LNCAP (cell line): ENCODE measurements around the gene ACAD10.

ENCODE experiments used
- TF ChIP-seq, protein P1 (sequence below): fragments of 450-650 bp; IDR thresholded peaks from 2 replicates; pipeline ENCODE4 v1.5.1; 2017; ENCODE audit warnings: mild to moderate bottlenecking

ACAD10 gene

DNA sequence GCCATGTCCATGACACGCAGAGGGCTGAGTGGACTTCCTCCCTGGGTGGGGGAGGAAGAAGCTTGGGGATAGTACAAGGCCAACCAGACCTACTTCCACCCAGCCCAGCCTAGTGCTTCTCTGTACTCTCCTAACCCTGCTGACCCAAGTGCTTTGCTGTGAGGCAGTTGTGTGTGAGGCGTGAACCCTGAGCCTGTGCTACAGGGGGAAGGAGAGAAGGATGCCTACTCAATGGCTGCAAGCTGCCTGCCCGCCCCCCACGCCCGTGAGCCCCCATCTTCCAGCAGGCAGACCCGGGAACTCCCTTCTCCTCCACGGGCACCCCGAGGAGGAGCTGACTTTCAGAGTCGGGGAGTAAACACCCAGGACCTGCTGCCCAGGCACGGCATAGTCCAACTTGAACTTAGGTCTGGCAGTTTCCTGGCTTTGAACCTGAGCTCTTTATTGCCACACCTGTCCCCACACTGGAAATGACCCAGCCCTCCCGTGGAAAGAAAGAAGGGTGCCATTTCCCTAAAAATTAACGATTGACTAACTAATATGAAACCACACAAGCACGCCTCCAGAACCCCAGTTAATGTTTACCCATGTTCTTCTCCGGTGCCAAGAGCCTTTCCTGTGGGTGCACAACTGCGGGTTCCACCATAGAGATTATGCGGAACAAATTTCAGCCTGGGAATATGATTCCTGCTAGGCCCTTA lies 91.6 kb downstream of the ACAD10 start:
- TF ChIP-seq, protein P1, sequence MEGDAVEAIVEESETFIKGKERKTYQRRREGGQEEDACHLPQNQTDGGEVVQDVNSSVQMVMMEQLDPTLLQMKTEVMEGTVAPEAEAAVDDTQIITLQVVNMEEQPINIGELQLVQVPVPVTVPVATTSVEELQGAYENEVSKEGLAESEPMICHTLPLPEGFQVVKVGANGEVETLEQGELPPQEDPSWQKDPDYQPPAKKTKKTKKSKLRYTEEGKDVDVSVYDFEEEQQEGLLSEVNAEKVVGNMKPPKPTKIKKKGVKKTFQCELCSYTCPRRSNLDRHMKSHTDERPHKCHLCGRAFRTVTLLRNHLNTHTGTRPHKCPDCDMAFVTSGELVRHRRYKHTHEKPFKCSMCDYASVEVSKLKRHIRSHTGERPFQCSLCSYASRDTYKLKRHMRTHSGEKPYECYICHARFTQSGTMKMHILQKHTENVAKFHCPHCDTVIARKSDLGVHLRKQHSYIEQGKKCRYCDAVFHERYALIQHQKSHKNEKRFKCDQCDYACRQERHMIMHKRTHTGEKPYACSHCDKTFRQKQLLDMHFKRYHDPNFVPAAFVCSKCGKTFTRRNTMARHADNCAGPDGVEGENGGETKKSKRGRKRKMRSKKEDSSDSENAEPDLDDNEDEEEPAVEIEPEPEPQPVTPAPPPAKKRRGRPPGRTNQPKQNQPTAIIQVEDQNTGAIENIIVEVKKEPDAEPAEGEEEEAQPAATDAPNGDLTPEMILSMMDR, result no peak

DNA sequence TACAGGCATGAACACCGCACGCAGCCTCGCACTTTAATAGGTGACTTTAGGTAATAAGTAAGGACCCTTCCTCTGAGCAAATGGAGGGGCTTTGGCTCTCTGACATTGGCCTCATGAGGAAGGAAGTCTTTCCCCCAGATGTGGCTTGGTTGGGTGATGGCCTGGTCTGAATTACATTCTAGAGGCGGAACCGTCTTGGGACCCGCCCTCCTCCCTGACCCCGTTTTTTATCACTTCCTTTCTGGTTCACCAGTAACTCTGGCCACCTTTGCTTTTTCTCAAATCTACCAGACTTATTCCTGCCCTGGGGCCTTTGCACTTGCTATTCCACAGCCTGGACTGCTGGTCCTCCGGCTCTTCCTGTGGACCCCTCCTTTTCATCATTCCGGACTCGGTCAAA lies 94.3 kb downstream of the ACAD10 start:
- TF ChIP-seq, protein P1, result no peak

DNA sequence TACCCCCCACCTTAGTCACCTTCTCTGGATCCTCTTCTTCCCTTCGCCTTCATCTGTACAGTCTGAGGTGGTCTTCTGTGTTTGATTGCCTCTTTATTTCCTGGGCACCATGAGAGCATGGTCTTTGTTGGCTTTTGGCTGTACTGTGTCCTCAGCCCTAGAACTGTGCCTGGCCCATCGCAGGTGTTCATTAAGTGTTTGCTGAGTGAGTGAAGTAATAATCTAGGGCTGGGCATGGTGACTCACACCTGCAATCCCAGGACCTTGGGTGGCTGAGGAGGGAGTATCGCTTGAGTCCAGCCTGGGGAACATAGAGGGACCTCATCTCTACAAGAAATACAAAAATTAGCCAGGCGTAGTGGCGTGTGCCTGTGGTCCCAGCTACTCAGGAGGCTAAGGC lies 94.8 kb downstream of the ACAD10 start:
- TF ChIP-seq, protein P1, result no peak

DNA sequence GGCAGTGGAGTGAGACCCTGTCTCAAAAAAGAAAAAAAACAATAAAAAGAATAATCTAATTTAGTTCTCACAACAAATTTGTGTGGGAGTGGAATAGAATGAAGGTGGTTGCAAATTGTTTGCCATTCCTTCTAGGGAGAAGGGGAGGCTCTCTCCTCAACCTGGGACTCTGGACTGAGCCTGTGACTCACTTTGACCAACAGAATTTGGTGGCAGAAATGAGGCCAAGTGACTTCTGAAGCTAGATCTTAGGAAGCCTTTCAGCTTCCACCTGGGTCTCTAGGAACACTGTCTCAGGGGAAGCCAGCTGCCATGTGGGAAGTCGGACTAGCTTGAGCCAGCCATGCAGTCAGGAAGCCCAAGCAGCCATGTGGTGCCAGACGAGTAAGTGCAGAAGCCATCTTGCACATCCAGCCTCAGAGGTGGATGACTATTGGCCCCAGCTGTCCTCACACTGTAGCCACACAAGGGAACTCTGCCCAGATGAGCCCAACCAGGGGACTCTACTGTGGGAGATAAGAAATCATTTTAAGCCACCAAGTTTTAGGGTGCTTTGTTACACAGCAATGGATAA lies 95.3 kb downstream of the ACAD10 start:
- TF ChIP-seq, protein P1, result no peak

DNA sequence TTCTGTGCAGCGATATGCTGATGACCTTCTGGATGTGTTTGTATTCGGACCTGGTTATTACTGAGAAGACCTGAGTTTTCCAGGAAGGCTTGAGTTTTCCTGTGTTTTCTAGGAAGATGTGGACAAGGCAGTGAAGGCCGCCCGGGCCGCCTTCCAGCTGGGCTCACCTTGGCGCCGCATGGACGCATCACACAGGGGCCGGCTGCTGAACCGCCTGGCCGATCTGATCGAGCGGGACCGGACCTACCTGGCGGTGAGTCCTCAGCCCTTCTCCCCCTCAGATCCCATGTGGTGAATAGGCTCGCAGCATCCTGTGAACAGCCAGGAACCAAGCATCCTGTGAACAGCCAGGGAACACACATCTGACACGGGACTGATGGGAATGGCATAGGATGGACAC lies 97.2 kb downstream of the ACAD10 start:
- TF ChIP-seq, protein P1, result no peak

DNA sequence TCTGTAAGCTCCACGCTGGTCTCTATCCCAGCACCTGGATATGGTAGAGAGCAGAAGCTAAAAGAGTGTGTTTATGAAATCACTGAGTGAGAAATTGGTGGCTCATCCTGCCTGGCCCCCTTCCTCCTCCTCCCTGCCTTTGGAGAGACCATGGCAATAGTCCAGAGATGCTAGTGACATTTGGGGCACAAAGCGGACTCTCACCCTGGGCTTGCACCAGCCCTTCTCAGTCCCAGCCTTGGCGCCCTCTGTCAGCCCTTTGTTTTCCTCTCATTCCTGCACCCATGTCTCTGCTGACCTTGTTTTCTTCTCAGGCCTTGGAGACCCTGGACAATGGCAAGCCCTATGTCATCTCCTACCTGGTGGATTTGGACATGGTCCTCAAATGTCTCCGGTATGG lies 99.1 kb downstream of the ACAD10 start:
- TF ChIP-seq, protein P1, result no peak

DNA sequence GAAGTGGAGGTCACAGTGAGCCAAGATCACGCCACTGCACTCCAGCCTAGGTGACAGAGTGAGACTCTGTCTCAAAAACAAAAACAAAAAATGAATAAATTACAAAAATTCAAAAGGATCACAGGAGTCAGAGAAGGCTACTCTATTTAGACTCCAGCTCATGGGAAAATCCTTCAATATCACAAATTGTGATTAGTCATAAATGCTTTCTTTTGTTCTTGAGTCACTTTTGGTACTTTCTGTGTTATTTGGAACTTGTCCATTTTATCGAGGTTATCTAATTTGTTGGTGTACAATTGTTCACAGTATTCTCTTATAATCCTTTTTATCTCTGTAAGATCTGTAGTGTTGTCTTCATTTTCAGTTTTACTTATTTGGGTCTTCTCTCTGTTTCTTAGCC lies 99.8 kb downstream of the ACAD10 start:
- TF ChIP-seq, protein P1, result no peak
